ENCODE data around the gene VHLL.
"Not testable (repeated sequence)": the region's sequence is repeated elsewhere in the genome, so short reads cannot be mapped to it uniquely, and the experiment has no call there.

Gene VHLL

DNA sequence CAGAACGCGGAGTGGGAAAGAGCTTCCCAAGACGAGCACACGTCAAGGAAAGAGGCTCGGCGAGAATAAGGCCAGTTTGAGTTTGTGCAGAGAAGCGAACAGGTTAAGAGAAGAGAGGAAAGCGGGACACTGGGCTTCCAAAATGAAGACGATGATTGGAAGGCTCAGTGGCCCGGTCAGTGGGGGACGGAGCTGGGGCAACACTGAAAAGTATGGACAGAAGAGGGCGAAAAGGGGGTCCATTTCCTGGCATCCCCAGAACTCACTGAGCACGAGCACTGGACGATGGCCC, 38.7 kb upstream of the VHLL start:
- Histone ChIP-seq H3K4me2 (ENCODE audit: low read depth, low read length) (peak overlapping the region; percentile 65), H3F3A (ENCODE audit: insufficient read depth, low read length) (peaks cover 19% of the 10 kb centered on the region)

GRCh38 chr1:156337052-156337887, 38.2 kb upstream of the VHLL start:
- Histone ChIP-seq H3F3A (ENCODE audit: insufficient read depth, low read length) (peaks cover 19% of the 10 kb centered on the region), H3K79me2 (ENCODE audit: low read length) (peaks cover 56% of the 10 kb centered on the region), H3K4me1 (ENCODE audit: low read length) (peaks cover 9% of the 10 kb centered on the region; the same call in 1 of the 2 replicates), H3K36me3 (replicated peaks; ENCODE audit: insufficient read depth, low read length) (peaks cover 23% of the 10 kb centered on the region), H2AFZ (ENCODE audit: low read length) (peak overlapping the region; percentile 77), H3K9me2 (replicated peaks; ENCODE audit: insufficient read depth, low read length) (no peaks in the 10 kb centered on the region), H3K27ac (ENCODE audit: low read length) (peak overlapping the region; percentile 58; the same call in 1 of the 2 replicates), H3K9ac (ENCODE audit: low read length) (peak overlapping the region; percentile 79), H3K4me2 (ENCODE audit: low read depth, low read length) (peak overlapping the region; percentile 65), H3K27me3 (replicated peaks; ENCODE audit: insufficient read depth, low read length) (no peaks in the 10 kb centered on the region), H3K4me3 (ENCODE audit: low read length) (peak overlapping the region; percentile 93), H4K20me1 (ENCODE audit: insufficient read depth, low read length) (peaks cover 12% of the 10 kb centered on the region; the same call in 1 of the 2 replicates), H3K9me3 (replicated peaks; ENCODE audit: insufficient read depth, low read length) (no peaks in the 10 kb centered on the region)
- peak; percentile 22 for DNase-seq
- TF ChIP-seq EZH2 (optimal IDR thresholded peaks at IDR 0.05; ENCODE audit: low read depth, low read length): no peak
- TF ChIP-seq, protein P1, sequence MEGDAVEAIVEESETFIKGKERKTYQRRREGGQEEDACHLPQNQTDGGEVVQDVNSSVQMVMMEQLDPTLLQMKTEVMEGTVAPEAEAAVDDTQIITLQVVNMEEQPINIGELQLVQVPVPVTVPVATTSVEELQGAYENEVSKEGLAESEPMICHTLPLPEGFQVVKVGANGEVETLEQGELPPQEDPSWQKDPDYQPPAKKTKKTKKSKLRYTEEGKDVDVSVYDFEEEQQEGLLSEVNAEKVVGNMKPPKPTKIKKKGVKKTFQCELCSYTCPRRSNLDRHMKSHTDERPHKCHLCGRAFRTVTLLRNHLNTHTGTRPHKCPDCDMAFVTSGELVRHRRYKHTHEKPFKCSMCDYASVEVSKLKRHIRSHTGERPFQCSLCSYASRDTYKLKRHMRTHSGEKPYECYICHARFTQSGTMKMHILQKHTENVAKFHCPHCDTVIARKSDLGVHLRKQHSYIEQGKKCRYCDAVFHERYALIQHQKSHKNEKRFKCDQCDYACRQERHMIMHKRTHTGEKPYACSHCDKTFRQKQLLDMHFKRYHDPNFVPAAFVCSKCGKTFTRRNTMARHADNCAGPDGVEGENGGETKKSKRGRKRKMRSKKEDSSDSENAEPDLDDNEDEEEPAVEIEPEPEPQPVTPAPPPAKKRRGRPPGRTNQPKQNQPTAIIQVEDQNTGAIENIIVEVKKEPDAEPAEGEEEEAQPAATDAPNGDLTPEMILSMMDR (IDR thresholded peaks at IDR 0.05; ENCODE audit: low read length): no peak
- no peak for TF ChIP-seq EZH2phosphoT487 (IDR thresholded peaks at IDR 0.05; ENCODE audit: low read length)

More for the DNA sequence above, 38.7 kb upstream of the VHLL start:
- no peak for DNase-seq
- Histone ChIP-seq H3K4me1 (ENCODE audit: low read length) (peaks cover 9% of the 10 kb centered on the region; the same call in 1 of the 2 replicates), H3K27me3 (replicated peaks; ENCODE audit: insufficient read depth, low read length) (no peaks in the 10 kb centered on the region), H3K4me3 (ENCODE audit: low read length) (peak overlapping the region; percentile 93), H3K9ac (ENCODE audit: low read length) (peak overlapping the region; percentile 79), H3K9me3 (replicated peaks; ENCODE audit: insufficient read depth, low read length) (no peaks in the 10 kb centered on the region), H2AFZ (ENCODE audit: low read length) (peak overlapping the region; percentile 77), H3K9me2 (replicated peaks; ENCODE audit: insufficient read depth, low read length) (no peaks in the 10 kb centered on the region), H3K79me2 (ENCODE audit: low read length) (peaks cover 50% of the 10 kb centered on the region), H4K20me1 (ENCODE audit: insufficient read depth, low read length) (peaks cover 12% of the 10 kb centered on the region; the same call in 1 of the 2 replicates), H3K27ac (ENCODE audit: low read length) (peak overlapping the region; percentile 58; the same call in 1 of the 2 replicates), H3K36me3 (replicated peaks; ENCODE audit: insufficient read depth, low read length) (peaks cover 17% of the 10 kb centered on the region)
- TF ChIP-seq, protein P1 (IDR thresholded peaks at IDR 0.05; ENCODE audit: low read length): no peak
- TF ChIP-seq EZH2 (optimal IDR thresholded peaks at IDR 0.05; ENCODE audit: low read depth, low read length) (no peak), EZH2phosphoT487 (IDR thresholded peaks at IDR 0.05; ENCODE audit: low read length) (no peak)

DNA sequence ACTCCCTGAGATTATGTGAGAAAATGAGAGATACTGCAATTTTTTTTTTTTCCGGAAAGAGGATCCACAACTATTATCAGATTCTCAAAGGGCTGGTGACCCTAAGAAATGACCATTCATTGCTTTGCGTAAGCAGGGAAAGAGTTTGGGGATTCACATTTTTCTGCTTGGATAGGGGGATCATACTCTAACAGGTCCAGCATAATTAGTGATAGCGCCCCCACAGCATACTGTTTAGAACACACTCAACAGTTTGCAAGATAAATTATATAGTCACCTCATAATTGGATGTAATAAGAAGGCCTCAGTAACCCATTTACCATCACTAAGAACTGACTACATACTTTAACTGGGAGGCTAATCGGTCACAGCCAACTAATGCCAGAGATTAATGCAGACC, 37.1 kb upstream of the VHLL start:
- peaks cover 19% of the 10 kb centered on the region for H3F3A ChIP-seq (ENCODE audit: insufficient read depth, low read length)
- H3K27me3 ChIP-seq (replicated peaks; ENCODE audit: insufficient read depth, low read length): no peaks in the 10 kb centered on the region
- H3K9ac ChIP-seq (ENCODE audit: low read length): no peak overlapping the region
- H3K27ac ChIP-seq (ENCODE audit: low read length): no peak overlapping the region
- H3K4me3 ChIP-seq (ENCODE audit: low read length): peak overlapping the region; percentile 93
- peaks cover 23% of the 10 kb centered on the region for H3K36me3 ChIP-seq (replicated peaks; ENCODE audit: insufficient read depth, low read length)
- H3K4me2 ChIP-seq (ENCODE audit: low read depth, low read length): peak overlapping the region; percentile 65; the same call in 1 of the 2 replicates
- H3K79me2 ChIP-seq (ENCODE audit: low read length): peaks cover 57% of the 10 kb centered on the region
- no peaks in the 10 kb centered on the region for H3K9me3 ChIP-seq (replicated peaks; ENCODE audit: insufficient read depth, low read length)
- no peak overlapping the region for H2AFZ ChIP-seq (ENCODE audit: low read length)
- peaks cover 9% of the 10 kb centered on the region; the same call in 1 of the 2 replicates for H3K4me1 ChIP-seq (ENCODE audit: low read length)
- peak; percentile 28 for DNase-seq
- TF ChIP-seq, protein P1 (IDR thresholded peaks at IDR 0.05; ENCODE audit: low read length): 0 out of 2 replicates have a peak, but pooled peaks have one; percentile 26
- TF ChIP-seq EZH2phosphoT487 (IDR thresholded peaks at IDR 0.05; ENCODE audit: low read length) (no peak), EZH2 (optimal IDR thresholded peaks at IDR 0.05; ENCODE audit: low read depth, low read length) (no peak)
- peaks cover 12% of the 10 kb centered on the region; the same call in 1 of the 2 replicates for H4K20me1 ChIP-seq (ENCODE audit: insufficient read depth, low read length)
- H3K9me2 ChIP-seq (replicated peaks; ENCODE audit: insufficient read depth, low read length): no peaks in the 10 kb centered on the region

GRCh38 chr1:156323179-156323578, 24.1 kb upstream of the VHLL start:
- not testable (repeated sequence) for DNase-seq; H3K9me2 ChIP-seq (replicated peaks; ENCODE audit: insufficient read depth, low read length); H3F3A ChIP-seq (ENCODE audit: insufficient read depth, low read length); H3K4me2 ChIP-seq (ENCODE audit: low read depth, low read length); H3K27me3 ChIP-seq (replicated peaks; ENCODE audit: insufficient read depth, low read length); H3K9me3 ChIP-seq (replicated peaks; ENCODE audit: insufficient read depth, low read length); H3K9ac ChIP-seq (ENCODE audit: low read length); H3K4me3 ChIP-seq (ENCODE audit: low read length); H4K20me1 ChIP-seq (ENCODE audit: insufficient read depth, low read length); H2AFZ ChIP-seq (ENCODE audit: low read length); H3K27ac ChIP-seq (ENCODE audit: low read length); H3K4me1 ChIP-seq (ENCODE audit: low read length)
- H3K79me2 ChIP-seq (ENCODE audit: low read length): peaks cover 44% of the 10 kb centered on the region
- H3K36me3 ChIP-seq (replicated peaks; ENCODE audit: insufficient read depth, low read length): peaks cover 24% of the 10 kb centered on the region

All from MM.1S (cell line).